Measurements from ENCODE around the gene TCF7. TPM values are rescaled to one million over a fixed set of nuclear protein-coding genes. Genes with fewer than 3 reads are reported as not detected.
A peak's percentile ranks its signal among the peaks of the same experiment; 100 is the strongest.

The TCF7 gene
- total and polyA plus RNA-seq, 5 donors from 2014 or later = 55.4 to 234 (median 98.3) TPM

DNA sequence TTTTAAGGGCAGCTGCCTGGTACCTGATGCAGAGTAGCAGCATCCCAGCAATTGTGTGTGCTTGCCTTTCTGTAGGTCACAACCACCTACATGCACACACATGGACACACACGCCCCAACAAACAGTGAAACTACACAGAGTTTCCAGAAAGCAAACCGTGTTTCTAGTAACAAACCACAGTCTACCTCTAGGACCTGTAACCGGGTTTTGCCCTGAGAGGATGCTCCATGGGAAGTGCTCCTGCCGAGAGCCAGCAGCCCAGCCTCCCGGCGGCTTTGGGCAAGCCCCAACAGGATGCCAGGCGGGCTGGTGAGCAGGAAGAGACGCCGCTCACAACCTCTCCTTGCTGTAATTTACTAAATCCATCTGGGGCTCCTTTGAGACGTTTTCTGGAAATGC lies 4.1 kb upstream of the TCF7 start:
- peaks cover 53% of the 10 kb centered on the region for H3K4me1 ChIP-seq (ENCODE audit: control insufficient read depth, insufficient read depth, low read length, poor library complexity, severe bottlenecking)
- DNase-seq = no peak
- Mint-ChIP-seq H3K4me3 (peak overlapping the region; percentile 8 to 52 (median 38)), H3K27ac (peak overlapping the region; percentile 51 to 95 (median 54)), H3K27me3 (peaks cover 13% of the 10 kb centered on the region), H3K9me3 (no peaks in the 10 kb centered on the region), H3K36me3 (no peaks in the 10 kb centered on the region), H3K4me1 (peaks cover 1 to 79% (median 25%) of the 10 kb centered on the region in 4 donors)
- no peak overlapping the region for H3K4me3 ChIP-seq (ENCODE audit: low read depth, low read length)
- H3K9me3 ChIP-seq (ENCODE audit: control insufficient read depth in 2 of 2, low read length in 2 of 2) = no peaks in the 10 kb centered on the region
- H3K27me3 ChIP-seq (ENCODE audit: control insufficient read depth, insufficient read depth, low read length) = peaks cover 2% of the 10 kb centered on the region
- no peaks in the 10 kb centered on the region for H3K36me3 ChIP-seq (ENCODE audit: control insufficient read depth, insufficient read depth, low read length)
- no peak overlapping the region for H3K27ac ChIP-seq (ENCODE audit: insufficient read depth, low read length, poor library complexity, severe bottlenecking)
- no peak for ATAC-seq (ENCODE audit: low read depth in 2 of 2)

DNA sequence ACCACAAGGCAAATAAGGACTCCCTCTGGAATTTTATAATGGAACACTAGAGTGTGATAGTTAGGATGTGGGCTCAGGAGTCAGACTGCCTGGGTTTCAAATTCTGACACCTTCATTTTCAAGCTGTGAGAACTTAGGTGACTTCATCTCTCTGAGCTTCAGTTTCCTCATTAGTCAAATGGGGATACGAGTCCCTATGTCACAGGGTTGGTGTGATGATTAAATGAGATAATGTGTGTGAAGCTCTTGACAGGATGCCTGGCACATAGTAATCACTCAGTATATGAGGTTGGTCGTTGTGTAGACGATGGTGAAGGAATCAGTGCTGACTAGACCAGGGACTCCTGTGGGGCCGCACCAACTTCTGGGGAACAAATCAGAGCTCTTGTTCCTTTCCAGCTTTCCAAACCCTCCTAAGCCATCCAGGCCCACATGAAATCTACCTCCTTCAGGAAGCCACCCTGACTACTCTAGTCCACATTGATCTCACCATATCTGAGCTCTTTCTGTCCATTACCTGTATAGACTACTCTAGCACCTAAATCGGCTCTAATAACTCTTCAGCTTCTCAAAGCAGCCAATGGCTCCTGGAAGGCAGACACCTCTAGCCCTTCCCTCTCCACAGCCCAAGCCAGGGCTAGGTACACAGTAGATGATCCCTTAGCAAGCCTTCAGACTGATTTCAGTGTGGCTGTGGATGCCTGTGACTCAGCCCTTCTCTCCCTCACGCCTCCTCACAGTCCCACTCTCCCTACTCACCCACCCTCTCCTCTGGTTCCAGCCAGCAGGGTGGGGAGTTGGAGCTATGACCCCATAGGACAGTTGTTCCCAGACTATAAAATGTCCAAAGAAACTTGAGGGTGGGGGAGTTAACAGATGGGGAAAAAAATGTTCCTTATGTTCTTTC lies 2.5 kb upstream of the TCF7 start:
- DNase-seq (peak in 2 of 3 donors; percentile 36 to 77), ATAC-seq (ENCODE audit: low read depth in 2 of 2) (peak; percentile 19 to 26)
- Histone ChIP-seq H3K27me3 (ENCODE audit: control insufficient read depth, insufficient read depth, low read length) (peaks cover 2% of the 10 kb centered on the region), H3K4me3 (ENCODE audit: low read depth, low read length) (peak overlapping the region; percentile 23), H3K27ac (ENCODE audit: insufficient read depth, low read length, poor library complexity, severe bottlenecking) (peak overlapping the region; percentile 10), H3K9me3 (ENCODE audit: control insufficient read depth in 2 of 2, low read length in 2 of 2) (no peaks in the 10 kb centered on the region), H3K4me1 (ENCODE audit: control insufficient read depth, insufficient read depth, low read length, poor library complexity, severe bottlenecking) (peaks cover 58% of the 10 kb centered on the region), H3K36me3 (ENCODE audit: control insufficient read depth, insufficient read depth, low read length) (peaks cover 8% of the 10 kb centered on the region)
- peak overlapping the region; percentile 53 to 95 (median 54) for H3K27ac Mint-ChIP-seq
- H3K27me3 Mint-ChIP-seq = peaks cover 19% of the 10 kb centered on the region
- H3K36me3 Mint-ChIP-seq = peaks cover 12% of the 10 kb centered on the region
- H3K4me1 Mint-ChIP-seq = peaks cover 0 to 75% (median 27%) of the 10 kb centered on the region in 4 donors
- H3K9me3 Mint-ChIP-seq = no peaks in the 10 kb centered on the region
- H3K4me3 Mint-ChIP-seq = peak overlapping the region; percentile 64 to 95 (median 88)

DNA sequence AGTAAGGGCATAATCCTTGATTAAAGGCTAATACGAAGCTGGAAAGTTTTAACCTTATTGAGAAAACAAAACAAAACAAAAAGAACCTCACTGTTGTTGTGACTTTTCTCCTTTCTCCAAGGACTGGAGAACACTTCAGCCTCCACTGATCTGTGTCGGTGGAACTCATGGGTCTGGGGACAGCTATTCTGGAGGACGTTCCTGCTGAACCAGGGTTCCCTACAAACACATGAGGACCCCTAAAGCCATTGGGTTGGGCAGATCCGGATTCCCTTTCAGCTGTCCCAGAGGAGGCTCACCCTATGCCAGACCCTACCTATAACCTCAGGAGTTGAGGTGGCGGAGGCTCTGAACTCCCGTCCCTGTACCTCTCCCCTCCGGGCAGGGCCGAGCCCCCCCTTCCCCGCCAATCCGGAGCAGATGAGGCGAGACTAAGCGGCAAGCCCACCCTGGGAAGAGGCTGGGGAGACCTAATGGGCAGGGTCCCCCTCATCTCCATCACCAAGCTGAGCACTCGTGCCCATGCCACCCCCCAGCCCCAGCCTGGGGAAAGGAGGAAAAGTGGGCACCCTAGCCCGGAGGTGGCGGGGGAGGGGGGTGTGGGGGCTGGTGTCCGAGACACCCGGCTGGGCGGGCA lies 1.6 kb upstream of the TCF7 start:
- peaks cover 3 to 75% (median 28%) of the 10 kb centered on the region in 4 donors for H3K4me1 Mint-ChIP-seq
- peaks cover 2% of the 10 kb centered on the region for H3K27me3 ChIP-seq (ENCODE audit: control insufficient read depth, insufficient read depth, low read length)
- H3K4me1 ChIP-seq (ENCODE audit: control insufficient read depth, insufficient read depth, low read length, poor library complexity, severe bottlenecking) = peaks cover 65% of the 10 kb centered on the region
- H3K9me3 ChIP-seq (ENCODE audit: control insufficient read depth in 2 of 2, low read length in 2 of 2) = no peaks in the 10 kb centered on the region
- H3K9me3 Mint-ChIP-seq = peaks cover 0 to 2% (median 0%) of the 10 kb centered on the region in 7 donors
- H3K36me3 Mint-ChIP-seq = peaks cover 21% of the 10 kb centered on the region
- ATAC-seq (ENCODE audit: low read depth in 2 of 2) = no peak
- DNase-seq = no peak
- peak overlapping the region in 2 of 3 donors; percentile 27 to 95 for H3K27ac Mint-ChIP-seq
- H3K27me3 Mint-ChIP-seq = peaks cover 19% of the 10 kb centered on the region
- peak overlapping the region; percentile 64 to 95 (median 88) for H3K4me3 Mint-ChIP-seq
- H3K36me3 ChIP-seq (ENCODE audit: control insufficient read depth, insufficient read depth, low read length) = peaks cover 15% of the 10 kb centered on the region
- H3K4me3 ChIP-seq (ENCODE audit: low read depth, low read length) = peak overlapping the region; percentile 23
- H3K27ac ChIP-seq (ENCODE audit: insufficient read depth, low read length, poor library complexity, severe bottlenecking) = no peak overlapping the region

DNA sequence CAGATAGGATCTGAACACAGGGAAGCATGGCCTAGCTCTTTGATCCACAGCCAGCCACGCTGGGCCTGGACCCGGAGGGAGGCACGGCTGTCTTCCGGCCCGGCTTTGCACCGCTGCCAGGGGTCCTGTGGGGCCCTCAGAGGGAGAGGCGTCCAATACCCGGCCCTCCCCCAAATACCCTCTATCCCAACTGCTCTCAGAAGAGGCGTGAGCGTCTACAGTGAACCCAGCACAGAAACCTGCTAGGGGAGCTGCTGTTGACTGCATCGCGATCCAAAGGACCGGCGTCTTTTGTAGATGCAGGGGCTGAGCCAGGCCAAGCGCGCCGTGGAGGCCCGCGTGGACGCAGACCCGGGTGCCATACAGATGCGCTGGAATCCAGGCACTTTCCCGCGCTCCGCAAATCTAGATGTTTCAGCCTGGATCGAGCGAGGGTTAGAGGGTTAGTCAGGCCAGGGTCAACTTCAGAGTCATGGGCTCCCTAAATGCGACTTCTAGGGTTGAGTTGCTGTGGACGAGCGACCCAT lies 1.1 kb upstream of the TCF7 start:
- peaks cover 24% of the 10 kb centered on the region for H3K36me3 Mint-ChIP-seq
- H3K4me1 ChIP-seq (ENCODE audit: control insufficient read depth, insufficient read depth, low read length, poor library complexity, severe bottlenecking) = peaks cover 70% of the 10 kb centered on the region
- H3K36me3 ChIP-seq (ENCODE audit: control insufficient read depth, insufficient read depth, low read length) = peaks cover 19% of the 10 kb centered on the region
- H3K4me3 ChIP-seq (ENCODE audit: low read depth, low read length) = peak overlapping the region; percentile 77
- DNase-seq = no peak
- H3K27me3 ChIP-seq (ENCODE audit: control insufficient read depth, insufficient read depth, low read length) = peaks cover 2% of the 10 kb centered on the region
- ATAC-seq (ENCODE audit: low read depth in 2 of 2) = no peak
- H3K4me3 Mint-ChIP-seq = peak overlapping the region; percentile 95 to 96 (median 95)
- H3K27me3 Mint-ChIP-seq = peaks cover 23% of the 10 kb centered on the region
- H3K27ac Mint-ChIP-seq = peak overlapping the region; percentile 93 to 95 (median 95)
- H3K27ac ChIP-seq (ENCODE audit: insufficient read depth, low read length, poor library complexity, severe bottlenecking) = peak overlapping the region; percentile 70
- peaks cover 0 to 2% (median 0%) of the 10 kb centered on the region in 7 donors for H3K9me3 Mint-ChIP-seq
- peaks cover 4 to 71% (median 30%) of the 10 kb centered on the region in 4 donors for H3K4me1 Mint-ChIP-seq
- H3K9me3 ChIP-seq (ENCODE audit: control insufficient read depth in 2 of 2, low read length in 2 of 2) = no peaks in the 10 kb centered on the region

DNA sequence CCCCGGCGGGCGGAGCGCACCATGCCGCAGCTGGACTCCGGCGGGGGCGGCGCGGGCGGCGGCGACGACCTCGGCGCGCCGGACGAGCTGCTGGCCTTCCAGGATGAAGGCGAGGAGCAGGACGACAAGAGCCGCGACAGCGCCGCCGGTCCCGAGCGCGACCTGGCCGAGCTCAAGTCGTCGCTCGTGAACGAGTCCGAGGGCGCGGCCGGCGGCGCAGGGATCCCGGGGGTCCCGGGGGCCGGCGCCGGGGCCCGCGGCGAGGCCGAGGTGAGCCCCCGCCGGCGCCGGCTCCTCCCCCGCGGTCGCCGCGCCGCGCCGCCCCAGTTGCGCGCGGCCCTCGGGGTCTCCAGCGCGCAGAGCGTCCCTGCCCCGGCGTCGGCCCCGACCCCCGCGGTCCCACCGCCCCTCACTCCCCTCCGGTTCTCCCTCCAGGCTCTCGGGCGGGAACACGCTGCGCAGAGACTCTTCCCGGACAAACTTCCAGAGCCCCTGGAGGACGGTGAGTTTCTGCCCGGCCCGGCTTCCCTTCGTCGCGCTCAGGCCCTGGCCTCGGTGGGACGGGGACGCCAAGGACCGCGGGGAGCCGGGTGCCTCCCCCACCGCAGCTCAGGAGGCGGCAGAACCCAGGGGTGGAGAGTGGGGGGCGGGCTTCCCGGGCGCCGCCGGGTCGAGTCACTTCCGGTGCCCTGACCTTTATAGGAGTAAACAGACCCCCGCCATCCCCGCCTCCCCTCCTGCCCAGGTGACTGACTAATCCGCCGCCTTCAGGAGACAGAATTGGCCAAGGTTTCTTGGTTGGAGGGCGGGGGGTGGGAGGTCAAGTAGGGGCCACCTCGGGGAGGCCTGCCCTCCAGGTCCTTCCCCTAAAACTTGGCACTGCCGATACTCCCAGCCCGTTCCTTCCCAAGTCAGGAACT lies 665 bp downstream of the TCF7 start:
- H3K4me1 Mint-ChIP-seq = peaks cover 4 to 77% (median 43%) of the 10 kb centered on the region in 4 donors
- peak overlapping the region; percentile 83 to 97 (median 92) for H3K4me3 Mint-ChIP-seq
- Histone ChIP-seq H3K4me3 (ENCODE audit: low read depth, low read length) (peak overlapping the region; percentile 94), H3K4me1 (ENCODE audit: control insufficient read depth, insufficient read depth, low read length, poor library complexity, severe bottlenecking) (peaks cover 87% of the 10 kb centered on the region), H3K36me3 (ENCODE audit: control insufficient read depth, insufficient read depth, low read length) (peaks cover 35% of the 10 kb centered on the region), H3K9me3 (ENCODE audit: control insufficient read depth in 2 of 2, low read length in 2 of 2) (no peaks in the 10 kb centered on the region), H3K27me3 (ENCODE audit: control insufficient read depth, insufficient read depth, low read length) (peaks cover 2% of the 10 kb centered on the region), H3K27ac (ENCODE audit: insufficient read depth, low read length, poor library complexity, severe bottlenecking) (peak overlapping the region; percentile 72)
- peaks cover 0 to 2% (median 0%) of the 10 kb centered on the region in 7 donors for H3K9me3 Mint-ChIP-seq
- H3K27me3 Mint-ChIP-seq = peaks cover 28% of the 10 kb centered on the region
- ATAC-seq (ENCODE audit: low read depth in 2 of 2) = peak; percentile 44 to 49
- H3K36me3 Mint-ChIP-seq = peaks cover 40% of the 10 kb centered on the region
- H3K27ac Mint-ChIP-seq = peak overlapping the region; percentile 82 to 100 (median 83)
- peak; percentile 65 to 75 (median 67) for DNase-seq

DNA sequence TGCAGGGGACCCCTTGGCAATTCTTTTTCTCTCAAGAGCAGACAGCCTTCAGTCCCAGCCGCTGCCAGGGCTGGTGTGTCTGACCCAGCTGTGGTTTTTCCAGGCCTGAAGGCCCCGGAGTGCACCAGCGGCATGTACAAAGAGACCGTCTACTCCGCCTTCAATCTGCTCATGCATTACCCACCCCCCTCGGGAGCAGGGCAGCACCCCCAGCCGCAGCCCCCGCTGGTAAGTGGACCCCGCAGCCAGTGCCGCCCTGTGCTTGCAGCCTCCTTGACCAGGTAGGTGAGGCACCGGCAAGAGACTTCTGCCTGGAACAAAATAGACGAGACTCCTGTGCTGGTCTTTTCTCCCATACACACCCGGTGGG lies 1.3 kb downstream of the TCF7 start:
- Histone ChIP-seq H3K9me3 (ENCODE audit: control insufficient read depth in 2 of 2, low read length in 2 of 2) (no peaks in the 10 kb centered on the region), H3K27ac (ENCODE audit: insufficient read depth, low read length, poor library complexity, severe bottlenecking) (peak overlapping the region; percentile 72)
- DNase-seq = no peak

More for the DNA sequence above, 1.3 kb downstream of the TCF7 start:
- Mint-ChIP-seq H3K4me1 (peaks cover 4 to 77% (median 47%) of the 10 kb centered on the region in 4 donors), H3K27ac (peak overlapping the region; percentile 82 to 100 (median 83)), H3K4me3 (peak overlapping the region; percentile 83 to 97 (median 92)), H3K36me3 (peaks cover 47% of the 10 kb centered on the region), H3K9me3 (peaks cover 0 to 2% (median 0%) of the 10 kb centered on the region in 7 donors), H3K27me3 (peaks cover 28% of the 10 kb centered on the region)
- Histone ChIP-seq H3K36me3 (ENCODE audit: control insufficient read depth, insufficient read depth, low read length) (peaks cover 41% of the 10 kb centered on the region), H3K4me3 (ENCODE audit: low read depth, low read length) (peak overlapping the region; percentile 94), H3K4me1 (ENCODE audit: control insufficient read depth, insufficient read depth, low read length, poor library complexity, severe bottlenecking) (peaks cover 87% of the 10 kb centered on the region), H3K27me3 (ENCODE audit: control insufficient read depth, insufficient read depth, low read length) (peaks cover 2% of the 10 kb centered on the region)
- ATAC-seq (ENCODE audit: low read depth in 2 of 2) = no peak
